ENCODE data around the gene PXMP4.

PXMP4 gene

DNA sequence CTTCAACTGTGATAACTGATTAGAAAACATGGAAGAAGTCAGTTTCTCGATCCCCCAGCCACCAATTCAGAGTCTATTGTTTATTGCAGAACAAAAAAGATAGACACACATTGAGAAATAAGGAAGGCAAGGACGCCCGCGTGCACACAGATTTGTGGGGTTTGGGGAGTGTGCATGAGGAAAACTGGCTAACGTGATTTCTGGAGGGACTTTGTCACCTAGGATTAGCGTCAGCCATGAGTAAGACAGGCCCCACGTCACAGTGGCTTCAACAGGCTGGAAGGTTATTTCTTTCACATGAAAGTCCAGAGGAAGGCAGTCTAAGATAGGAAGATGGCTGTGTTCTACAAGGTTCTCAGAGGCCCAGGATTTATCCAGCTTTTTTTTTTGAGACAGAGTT lies 19.4 kb upstream of the PXMP4 start:
- DNase-seq, result no peak
- TF ChIP-seq, protein P1, sequence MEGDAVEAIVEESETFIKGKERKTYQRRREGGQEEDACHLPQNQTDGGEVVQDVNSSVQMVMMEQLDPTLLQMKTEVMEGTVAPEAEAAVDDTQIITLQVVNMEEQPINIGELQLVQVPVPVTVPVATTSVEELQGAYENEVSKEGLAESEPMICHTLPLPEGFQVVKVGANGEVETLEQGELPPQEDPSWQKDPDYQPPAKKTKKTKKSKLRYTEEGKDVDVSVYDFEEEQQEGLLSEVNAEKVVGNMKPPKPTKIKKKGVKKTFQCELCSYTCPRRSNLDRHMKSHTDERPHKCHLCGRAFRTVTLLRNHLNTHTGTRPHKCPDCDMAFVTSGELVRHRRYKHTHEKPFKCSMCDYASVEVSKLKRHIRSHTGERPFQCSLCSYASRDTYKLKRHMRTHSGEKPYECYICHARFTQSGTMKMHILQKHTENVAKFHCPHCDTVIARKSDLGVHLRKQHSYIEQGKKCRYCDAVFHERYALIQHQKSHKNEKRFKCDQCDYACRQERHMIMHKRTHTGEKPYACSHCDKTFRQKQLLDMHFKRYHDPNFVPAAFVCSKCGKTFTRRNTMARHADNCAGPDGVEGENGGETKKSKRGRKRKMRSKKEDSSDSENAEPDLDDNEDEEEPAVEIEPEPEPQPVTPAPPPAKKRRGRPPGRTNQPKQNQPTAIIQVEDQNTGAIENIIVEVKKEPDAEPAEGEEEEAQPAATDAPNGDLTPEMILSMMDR (IDR thresholded peaks at IDR 0.05; ENCODE audit: low read depth, low read length, missing control alignments), result no peak
- no peaks in the 10 kb centered on the region for H3K27me3 ChIP-seq (replicated peaks)
- H3K27ac ChIP-seq, result no peak overlapping the region
- in situ Hi-C loops (cut with HindIII; ENCODE audit: low pct_ligation_motif_present, low sequenced_read_pairs), result no loop called here
- no peaks in the 10 kb centered on the region for H3K36me3 ChIP-seq (replicated peaks)
- no peak overlapping the region for H3K4me3 ChIP-seq (ENCODE audit: low read depth, low read length)

DNA sequence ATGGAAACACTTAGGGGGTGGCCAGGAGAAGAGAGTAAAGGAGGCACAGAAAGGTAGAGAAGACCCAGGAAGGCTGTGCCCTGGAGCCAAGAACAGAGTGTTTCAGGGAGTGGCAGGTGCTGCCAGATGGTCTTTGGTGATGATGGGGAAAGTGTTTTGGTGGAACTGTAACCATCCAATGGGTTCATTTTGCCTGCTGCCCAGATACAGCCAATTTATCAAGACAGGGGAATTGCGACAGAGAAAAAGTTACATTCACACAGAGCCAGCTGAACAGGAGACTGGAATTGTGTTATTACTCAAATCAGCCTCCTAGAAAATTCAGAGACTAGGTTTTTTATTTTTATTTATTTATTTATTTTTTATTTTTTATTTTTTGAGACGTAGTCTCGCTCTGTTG lies 16.9 kb upstream of the PXMP4 start:
- no peaks in the 10 kb centered on the region for H3K36me3 ChIP-seq (replicated peaks)
- in situ Hi-C loops (cut with HindIII; ENCODE audit: low pct_ligation_motif_present, low sequenced_read_pairs), result no loop called here
- TF ChIP-seq, protein P1 (IDR thresholded peaks at IDR 0.05; ENCODE audit: low read depth, low read length, missing control alignments), result no peak

DNA sequence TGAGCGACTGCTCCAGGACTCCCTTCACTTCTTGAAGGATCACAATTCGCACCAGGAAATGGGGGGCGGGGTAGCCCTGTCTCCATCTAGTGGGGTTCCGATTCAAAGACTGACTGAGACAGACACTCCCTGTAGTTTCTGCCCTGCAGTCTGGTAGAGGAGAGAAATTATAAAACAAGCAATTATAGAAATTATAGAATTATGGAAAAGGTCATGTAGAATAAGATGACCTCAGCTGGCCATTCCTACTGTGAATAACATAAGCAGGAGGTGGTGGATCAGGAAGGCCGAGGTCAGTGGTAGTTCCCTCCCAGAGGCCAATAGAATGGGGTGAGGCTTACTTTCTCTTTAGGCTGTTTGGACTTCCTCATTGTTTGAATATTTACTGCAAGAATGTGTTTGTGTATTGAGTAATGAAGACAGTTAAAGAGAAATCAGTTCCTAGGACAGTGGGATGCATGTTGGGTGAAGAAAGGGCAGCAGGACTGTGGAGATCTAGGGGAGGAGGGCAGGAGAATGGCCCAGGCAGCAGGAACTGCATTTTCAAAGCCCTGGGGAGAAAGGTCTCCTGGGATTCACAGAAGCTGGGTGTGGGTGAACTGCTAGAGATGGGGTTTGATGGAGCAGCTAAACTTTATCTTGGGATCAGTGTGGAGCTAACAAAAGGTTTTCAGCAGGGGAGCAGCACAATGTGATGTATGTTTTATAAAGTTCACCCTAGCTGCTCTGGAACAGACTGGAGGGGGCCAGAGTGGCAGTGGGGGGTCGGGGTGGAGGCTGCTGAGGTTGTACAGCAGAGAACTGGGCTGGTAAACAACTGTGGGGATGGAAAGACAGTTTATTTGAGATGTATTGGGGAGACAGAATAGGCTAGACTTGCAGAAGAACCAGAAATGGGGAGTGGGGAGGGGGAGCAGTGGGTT lies 13.8 kb upstream of the PXMP4 start:
- TF ChIP-seq, protein P1 (IDR thresholded peaks at IDR 0.05; ENCODE audit: low read depth, low read length, missing control alignments), result no peak
- no peaks in the 10 kb centered on the region for H3K36me3 ChIP-seq (replicated peaks)
- no peaks in the 10 kb centered on the region for H3K27me3 ChIP-seq (replicated peaks)
- in situ Hi-C loops (cut with HindIII; ENCODE audit: low pct_ligation_motif_present, low sequenced_read_pairs), result no loop called here
- peak; percentile 52 for DNase-seq
- H3K4me3 ChIP-seq (ENCODE audit: low read depth, low read length), result no peak overlapping the region
- H3K27ac ChIP-seq, result peak overlapping the region; percentile 34

More for the DNA sequence above, 16.9 kb upstream of the PXMP4 start:
- no peak for DNase-seq
- Histone ChIP-seq H3K4me3 (ENCODE audit: low read depth, low read length) (no peak overlapping the region), H3K27ac (no peak overlapping the region), H3K27me3 (replicated peaks) (no peaks in the 10 kb centered on the region)

GRCh38 chr20:33732166-33732970 lies 12.3 kb upstream of the PXMP4 start:
- Histone ChIP-seq H3K36me3 (replicated peaks) (no peaks in the 10 kb centered on the region), H3K27ac (peak overlapping the region; percentile 45), H3K4me3 (ENCODE audit: low read depth, low read length) (peak overlapping the region; percentile 62), H3K27me3 (replicated peaks) (no peaks in the 10 kb centered on the region)
- in situ Hi-C loops (cut with HindIII; ENCODE audit: low pct_ligation_motif_present, low sequenced_read_pairs), result no loop called here
- TF ChIP-seq, protein P1 (IDR thresholded peaks at IDR 0.05; ENCODE audit: low read depth, low read length, missing control alignments), result no peak
- DNase-seq, result peak; percentile 59

DNA sequence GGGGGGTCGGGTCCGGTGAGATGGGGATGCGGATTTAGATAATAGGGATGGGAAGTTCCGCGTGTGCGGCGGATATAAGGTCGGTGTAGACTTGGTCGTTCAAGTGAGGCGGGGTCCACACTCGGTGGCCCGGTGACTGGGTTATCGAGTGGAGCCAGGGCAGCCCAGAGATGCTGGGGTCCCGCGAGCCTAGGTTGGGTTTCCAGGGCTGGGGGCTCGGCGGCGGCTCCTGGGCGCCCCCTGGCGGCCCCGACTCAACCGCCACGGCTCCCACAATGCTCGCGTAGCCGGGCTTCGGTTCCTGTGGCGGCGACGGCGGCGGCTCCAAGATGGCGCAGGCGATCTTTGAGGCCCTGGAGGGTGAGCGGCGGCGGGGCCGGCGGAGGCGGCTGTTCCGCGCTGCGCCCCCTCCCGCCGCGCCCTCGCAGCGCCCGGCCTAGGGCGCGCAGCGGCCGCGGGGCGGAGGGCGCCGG lies 11.6 kb upstream of the PXMP4 start, which contains the start of gene ZNF341:
TSS of gene ZNF341 (plus strand) at position 304 of the 473 bp plus-strand sequence. CDS start at position 330, 26 bp downstream.
- DNase-seq, result peak; percentile 70
- H3K4me3 ChIP-seq (ENCODE audit: low read depth, low read length), result peak within 1 kb of the TSS; percentile 62

More for the DNA sequence above, 11.6 kb upstream of the PXMP4 start, which contains the start of gene ZNF341:
- Histone ChIP-seq H3K27me3 (replicated peaks) (no peaks in the 10 kb centered on the region), H3K36me3 (replicated peaks) (no peaks in the 10 kb centered on the region), H3K27ac (peak within 1 kb of the TSS; percentile 53)
- in situ Hi-C loops (cut with HindIII; ENCODE audit: low pct_ligation_motif_present, low sequenced_read_pairs), result no loop called here
- TF ChIP-seq, protein P1 (IDR thresholded peaks at IDR 0.05; ENCODE audit: low read depth, low read length, missing control alignments), result peak; percentile 73
